Osteoblast (primary cell): ENCODE data around the gene HORMAD2. TPM values are rescaled to one million over a fixed set of nuclear protein-coding genes. Genes with fewer than 3 reads are reported as not detected.

Experiments
- DNase-seq: peaks from one replicate; pipeline ENCODE4 v3.0.0; 2011; ENCODE audit warnings: low spot score, mixed read lengths; ENCODE audit not compliant: insufficient read length; ENCODE audit errors: missing footprints
- H2AFZ ChIP-seq: 2 replicates; pipeline ENCODE4 v1.6.0; 2011; ENCODE audit warnings: mild to moderate bottlenecking, low read length
- H3K27ac ChIP-seq: 2 replicates; pipeline ENCODE4 v1.5.1; 2011; ENCODE audit warnings: mild to moderate bottlenecking, low read depth, low read length, moderate library complexity
- H3K27me3 ChIP-seq: 2 replicates; pipeline ENCODE4 v1.6.0; 2012; ENCODE audit warnings: mild to moderate bottlenecking, control low read depth, inconsistent platforms, low read length, moderate library complexity; ENCODE audit not compliant: insufficient read depth
- H3K36me3 ChIP-seq: 2 replicates; pipeline ENCODE4 v1.5.1; 2011; ENCODE audit warnings: mild to moderate bottlenecking, low read length, control low read depth, moderate library complexity; ENCODE audit not compliant: insufficient read depth
- H3K4me1 ChIP-seq: 2 replicates; pipeline ENCODE4 v1.5.1; 2011; ENCODE audit warnings: mild to moderate bottlenecking, low read length, control low read depth, moderate library complexity; ENCODE audit not compliant: insufficient read depth
- H3K4me2 ChIP-seq: 2 replicates; pipeline ENCODE4 v1.6.0; 2011; ENCODE audit warnings: mild to moderate bottlenecking, low read length; ENCODE audit not compliant: insufficient read depth
- H3K4me3 ChIP-seq: fragments of 200-600 bp; sonication (generic); 3 replicates; pipeline ENCODE4 v1.5.1; 2012; ENCODE audit warnings: mild to moderate bottlenecking, low read length, inconsistent platforms; ENCODE audit not compliant: insufficient read depth
- H3K79me2 ChIP-seq: 2 replicates; pipeline ENCODE4 v1.6.0; 2012; ENCODE audit warnings: mild to moderate bottlenecking, low read length, control low read depth, inconsistent platforms; ENCODE audit not compliant: insufficient read depth
- H3K9me3 ChIP-seq: 2 replicates; pipeline ENCODE4 v1.5.1; 2011; ENCODE audit warnings: low read depth, low read length, control low read depth
- H4K20me1 ChIP-seq: 2 replicates; pipeline ENCODE4 v1.6.0; 2012; ENCODE audit warnings: mild to moderate bottlenecking, low read length, control low read depth; ENCODE audit not compliant: insufficient read depth
- CTCF ChIP-seq: IDR thresholded peaks from 2 replicates; pipeline ENCODE4 v1.5.1; 2011; ENCODE audit warnings: mild to moderate bottlenecking, low read depth, low read length, moderate library complexity; ENCODE audit errors: extremely low read depth
- total RNA-seq: library from RNA; depleted of rRNA; stranded (reverse); fragments of >200 nt; gene quantifications from 2 replicates; pipeline ENCODE4 v1.2.3, GENCODE V29; 2012

The HORMAD2 gene
- total RNA-seq, 1 donor: under 0.01 TPM

- Histone ChIP-seq H3K27ac (no peak overlapping the region), H3K4me2 (no peak overlapping the region), H3K36me3 (no peaks in the 10 kb centered on the region), H3K79me2 (no peaks in the 10 kb centered on the region), H3K27me3 (no peaks in the 10 kb centered on the region), H2AFZ (no peak overlapping the region), H3K9me3 (no peaks in the 10 kb centered on the region), H3K4me3 (no peak overlapping the region), H4K20me1 (no peaks in the 10 kb centered on the region), H3K4me1 (no peaks in the 10 kb centered on the region)
- DNase-seq: no peak
- no peak for TF ChIP-seq CTCF
Measured at GRCh38 chr22:30087611-30088010, 7.3 kb downstream of the HORMAD2 start.

GRCh38 chr22:30088468-30088867 lies 8.2 kb downstream of the HORMAD2 start:
- Histone ChIP-seq H3K27ac (no peak overlapping the region), H3K4me2 (no peak overlapping the region), H3K79me2 (no peaks in the 10 kb centered on the region), H3K9me3 (no peaks in the 10 kb centered on the region), H3K4me1 (no peaks in the 10 kb centered on the region), H2AFZ (no peak overlapping the region), H4K20me1 (no peaks in the 10 kb centered on the region), H3K27me3 (no peaks in the 10 kb centered on the region), H3K4me3 (no peak overlapping the region), H3K36me3 (no peaks in the 10 kb centered on the region)
- TF ChIP-seq CTCF: no peak
- DNase-seq: no peak

- Histone ChIP-seq H3K27ac (peak overlapping the region; percentile 51), H3K27me3 (no peaks in the 10 kb centered on the region), H3K36me3 (no peaks in the 10 kb centered on the region), H2AFZ (peak overlapping the region; percentile 51), H3K4me1 (no peaks in the 10 kb centered on the region), H3K79me2 (no peaks in the 10 kb centered on the region), H3K9me3 (peaks cover under 1% of the 10 kb centered on the region), H3K4me2 (peak overlapping the region; percentile 7), H4K20me1 (no peaks in the 10 kb centered on the region), H3K4me3 (no peak overlapping the region)
- no peak for TF ChIP-seq CTCF
- no peak for DNase-seq
Measured at GRCh38 chr22:30089655-30089974, 9.4 kb downstream of the HORMAD2 start.

- no peaks in the 10 kb centered on the region for H3K79me2 ChIP-seq
- no peak overlapping the region for H3K27ac ChIP-seq
- H3K36me3 ChIP-seq: no peaks in the 10 kb centered on the region
- peaks cover 2% of the 10 kb centered on the region for H3K9me3 ChIP-seq
- H3K27me3 ChIP-seq: no peaks in the 10 kb centered on the region
- no peak overlapping the region for H3K4me3 ChIP-seq
- H2AFZ ChIP-seq: no peak overlapping the region
- H3K4me1 ChIP-seq: no peaks in the 10 kb centered on the region
- DNase-seq: no peak
- no peak for TF ChIP-seq CTCF
- H4K20me1 ChIP-seq: no peaks in the 10 kb centered on the region
- no peak overlapping the region for H3K4me2 ChIP-seq
Measured at GRCh38 chr22:30092686-30093085, 12.4 kb downstream of the HORMAD2 start.
